Measurements from ENCODE around the gene KRT9. TPM values are rescaled to one million over a fixed set of nuclear protein-coding genes. Genes with fewer than 3 reads are reported as not detected.
"Not testable (repeated sequence)": the region's sequence is repeated elsewhere in the genome, so short reads cannot be mapped to it uniquely, and the experiment has no call there.

The KRT9 gene, protein sequence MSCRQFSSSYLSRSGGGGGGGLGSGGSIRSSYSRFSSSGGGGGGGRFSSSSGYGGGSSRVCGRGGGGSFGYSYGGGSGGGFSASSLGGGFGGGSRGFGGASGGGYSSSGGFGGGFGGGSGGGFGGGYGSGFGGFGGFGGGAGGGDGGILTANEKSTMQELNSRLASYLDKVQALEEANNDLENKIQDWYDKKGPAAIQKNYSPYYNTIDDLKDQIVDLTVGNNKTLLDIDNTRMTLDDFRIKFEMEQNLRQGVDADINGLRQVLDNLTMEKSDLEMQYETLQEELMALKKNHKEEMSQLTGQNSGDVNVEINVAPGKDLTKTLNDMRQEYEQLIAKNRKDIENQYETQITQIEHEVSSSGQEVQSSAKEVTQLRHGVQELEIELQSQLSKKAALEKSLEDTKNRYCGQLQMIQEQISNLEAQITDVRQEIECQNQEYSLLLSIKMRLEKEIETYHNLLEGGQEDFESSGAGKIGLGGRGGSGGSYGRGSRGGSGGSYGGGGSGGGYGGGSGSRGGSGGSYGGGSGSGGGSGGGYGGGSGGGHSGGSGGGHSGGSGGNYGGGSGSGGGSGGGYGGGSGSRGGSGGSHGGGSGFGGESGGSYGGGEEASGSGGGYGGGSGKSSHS
- not detected for total RNA-seq

DNA sequence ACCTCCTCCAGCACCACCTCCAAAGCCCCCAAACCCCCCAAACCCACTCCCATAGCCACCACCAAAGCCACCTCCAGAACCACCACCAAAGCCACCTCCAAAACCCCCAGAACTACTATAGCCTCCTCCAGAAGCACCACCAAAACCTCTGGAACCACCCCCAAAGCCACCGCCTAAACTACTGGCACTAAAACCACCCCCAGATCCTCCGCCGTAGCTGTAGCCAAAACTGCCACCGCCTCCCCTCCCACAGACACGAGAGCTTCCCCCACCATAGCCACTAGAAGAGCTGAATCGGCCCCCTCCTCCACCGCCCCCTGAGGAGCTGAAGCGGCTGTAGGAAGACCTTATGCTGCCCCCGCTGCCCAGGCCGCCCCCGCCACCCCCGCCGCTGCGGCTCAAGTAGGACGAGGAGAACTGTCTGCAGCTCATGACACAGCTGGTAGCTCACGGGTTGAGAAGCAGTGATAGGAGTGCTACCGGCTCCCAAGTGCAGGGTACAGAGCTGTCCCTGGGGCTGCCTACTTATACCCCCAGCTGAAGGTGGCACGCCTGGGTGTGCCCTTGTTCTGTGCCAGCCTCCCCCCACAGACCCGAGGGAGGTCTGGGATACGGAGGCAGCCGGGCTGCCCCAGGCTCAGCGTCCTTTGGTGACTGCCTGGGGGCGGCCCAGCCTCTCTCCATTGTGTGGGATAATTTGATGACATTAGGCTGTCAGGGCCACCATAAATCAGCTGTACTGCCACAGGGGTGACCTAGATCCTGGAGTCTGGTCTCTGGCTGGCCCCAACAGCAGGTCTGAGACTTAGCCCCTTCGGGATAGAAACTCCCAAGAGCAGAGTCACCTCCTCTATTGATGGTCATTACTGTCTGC lies at the start of gene KRT9:
KRT9 (minus strand) TSS at position 499 of the 874 bp plus-strand sequence; CDS start at position 432, 67 bp downstream.
- Mint-ChIP-seq H3K27ac (no peak within 1 kb of the TSS), H3K9me3 (peaks cover 9% of the 10 kb centered on the region), H3K4me3 (no peak within 1 kb of the TSS), H3K27me3 (peaks cover 23% of the 10 kb centered on the region), H3K4me1 (ENCODE audit: low read depth) (peaks cover 10% of the 10 kb centered on the region), H3K36me3 (ENCODE audit: low read depth) (no peaks in the 10 kb centered on the region)
- intact Hi-C loops (cut with micrococcal nuclease), result no loop called here
- DNase-seq, result no peak
- no peak for ATAC-seq
- POLR2A ChIA-PET, result no interaction called here
- TF ChIP-seq, protein P1, sequence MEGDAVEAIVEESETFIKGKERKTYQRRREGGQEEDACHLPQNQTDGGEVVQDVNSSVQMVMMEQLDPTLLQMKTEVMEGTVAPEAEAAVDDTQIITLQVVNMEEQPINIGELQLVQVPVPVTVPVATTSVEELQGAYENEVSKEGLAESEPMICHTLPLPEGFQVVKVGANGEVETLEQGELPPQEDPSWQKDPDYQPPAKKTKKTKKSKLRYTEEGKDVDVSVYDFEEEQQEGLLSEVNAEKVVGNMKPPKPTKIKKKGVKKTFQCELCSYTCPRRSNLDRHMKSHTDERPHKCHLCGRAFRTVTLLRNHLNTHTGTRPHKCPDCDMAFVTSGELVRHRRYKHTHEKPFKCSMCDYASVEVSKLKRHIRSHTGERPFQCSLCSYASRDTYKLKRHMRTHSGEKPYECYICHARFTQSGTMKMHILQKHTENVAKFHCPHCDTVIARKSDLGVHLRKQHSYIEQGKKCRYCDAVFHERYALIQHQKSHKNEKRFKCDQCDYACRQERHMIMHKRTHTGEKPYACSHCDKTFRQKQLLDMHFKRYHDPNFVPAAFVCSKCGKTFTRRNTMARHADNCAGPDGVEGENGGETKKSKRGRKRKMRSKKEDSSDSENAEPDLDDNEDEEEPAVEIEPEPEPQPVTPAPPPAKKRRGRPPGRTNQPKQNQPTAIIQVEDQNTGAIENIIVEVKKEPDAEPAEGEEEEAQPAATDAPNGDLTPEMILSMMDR (IDR thresholded peaks at IDR 0.05), result no peak
- CTCF ChIA-PET, result interaction anchor here (1.2 to 4.1 kb wide), 2 partner anchors 7 to 24 kb away, joined by 3 to 12 read pairs; no protein-coding TSS in a partner anchor

DNA sequence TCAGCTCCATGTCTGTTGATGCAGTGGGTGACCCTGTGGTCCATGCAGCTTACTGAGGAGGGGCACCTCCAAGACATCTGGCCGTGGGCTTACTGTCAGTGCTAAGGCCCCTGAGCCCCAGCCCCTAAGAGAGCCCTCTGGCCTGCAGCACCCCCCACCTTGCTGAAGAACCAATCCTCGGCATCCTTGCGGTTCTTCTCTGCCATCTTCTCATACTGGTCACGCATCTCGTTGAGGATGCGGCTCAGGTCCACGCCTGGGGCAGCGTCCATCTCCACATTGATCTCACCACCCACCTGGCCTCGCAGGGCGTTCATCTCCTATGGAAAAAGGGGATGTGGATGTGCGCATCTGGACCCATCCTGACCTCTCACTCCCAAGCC lies 49.6 kb upstream of the KRT9 start:
- H3K4me1 Mint-ChIP-seq (ENCODE audit: low read depth); H3K9me3 Mint-ChIP-seq; H3K4me3 Mint-ChIP-seq; H3K27me3 Mint-ChIP-seq; ATAC-seq; POLR2A ChIA-PET; intact Hi-C loops (cut with micrococcal nuclease); H3K36me3 Mint-ChIP-seq (ENCODE audit: low read depth); DNase-seq; H3K27ac Mint-ChIP-seq: not testable (repeated sequence)
- CTCF ChIA-PET, result interaction anchor here (1.2 kb wide), 1 partner anchor 27 kb away, joined by 6 read pairs; no protein-coding TSS in a partner anchor

DNA sequence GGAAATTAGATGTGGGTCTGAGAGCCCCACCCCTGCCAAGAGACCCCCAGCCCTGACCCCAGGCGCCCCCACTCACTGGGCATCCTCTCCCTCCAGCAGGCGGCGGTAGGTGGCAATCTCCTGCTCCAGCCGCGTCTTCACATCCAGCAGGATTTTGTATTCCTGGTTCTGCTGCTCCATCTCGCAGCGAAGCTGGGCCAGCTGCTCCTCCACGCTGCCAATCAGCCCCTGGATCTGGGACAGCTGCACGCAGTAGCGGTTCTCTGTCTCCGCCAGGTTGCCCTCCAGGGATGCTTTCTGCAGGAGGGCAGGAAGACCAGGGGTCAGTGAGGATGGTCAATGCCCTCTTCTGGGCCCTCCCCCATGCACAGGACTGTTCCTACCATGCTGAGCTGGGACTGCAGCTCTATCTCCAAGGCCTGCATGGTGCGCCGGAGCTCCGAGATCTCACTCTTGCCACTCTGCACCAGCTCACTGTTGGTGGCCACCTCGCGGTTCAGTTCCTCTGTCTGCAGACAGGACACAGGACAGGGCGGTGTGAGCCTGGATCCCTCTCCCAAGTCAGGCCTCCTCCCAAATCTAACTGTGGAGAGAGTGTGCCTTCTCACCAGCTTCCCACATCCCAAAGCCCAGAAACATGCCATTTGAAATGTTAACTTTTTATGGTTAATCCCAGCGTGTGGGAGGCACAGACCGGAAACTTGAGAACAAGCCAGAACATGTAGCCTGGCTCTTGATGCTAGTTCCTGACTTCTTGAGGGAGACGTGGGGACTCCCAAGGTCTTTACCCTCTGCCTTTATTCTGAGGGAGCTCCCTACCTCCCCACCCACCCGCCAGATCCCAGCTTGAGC lies 49.0 kb upstream of the KRT9 start:
- Mint-ChIP-seq H3K27ac (no peak overlapping the region), H3K9me3 (no peaks in the 10 kb centered on the region), H3K27me3 (peaks cover 2% of the 10 kb centered on the region), H3K4me3 (no peak overlapping the region), H3K4me1 (ENCODE audit: low read depth) (no peaks in the 10 kb centered on the region), H3K36me3 (ENCODE audit: low read depth) (no peaks in the 10 kb centered on the region)
- no peak for ATAC-seq
- intact Hi-C loops (cut with micrococcal nuclease), result no loop called here
- POLR2A ChIA-PET, result no interaction called here
- TF ChIP-seq, protein P1 (IDR thresholded peaks at IDR 0.05), result no peak
- no peak for DNase-seq
- CTCF ChIA-PET, result interaction anchor here (1.2 kb wide), 1 partner anchor 28 kb away, joined by 6 read pairs; no protein-coding TSS in a partner anchor

DNA sequence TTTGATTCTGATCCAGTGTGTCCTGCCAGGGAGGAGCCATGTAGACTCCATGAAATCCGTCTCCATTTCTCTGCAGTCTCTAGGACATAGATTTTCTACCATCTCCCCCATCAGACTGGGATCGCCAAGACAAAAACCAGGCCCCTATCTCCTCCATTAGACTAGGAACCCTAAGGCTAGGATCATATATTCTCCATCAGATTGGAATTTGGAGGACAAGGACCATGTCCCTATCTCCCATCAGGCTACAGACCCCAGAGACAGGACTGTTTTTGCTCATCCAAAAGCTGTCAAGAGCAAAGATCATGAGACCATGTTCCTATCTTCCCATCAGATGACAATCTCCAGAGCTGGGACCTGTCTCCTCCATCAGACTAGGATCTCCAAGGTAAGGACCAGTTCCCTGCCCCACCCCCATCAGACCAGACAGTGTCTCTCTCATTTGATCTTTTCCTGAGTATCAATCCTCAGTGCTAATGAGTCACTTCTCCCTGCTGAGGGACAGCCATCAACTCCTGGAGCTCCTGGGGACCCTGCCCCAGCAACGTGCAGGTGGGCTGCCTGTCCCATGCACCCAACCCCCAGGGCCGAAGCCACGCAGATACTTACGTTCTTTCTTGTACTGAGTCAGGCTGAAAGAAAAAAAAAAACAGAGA lies 48.2 kb upstream of the KRT9 start:
- H3K4me3 Mint-ChIP-seq; H3K27ac Mint-ChIP-seq; H3K27me3 Mint-ChIP-seq; H3K36me3 Mint-ChIP-seq (ENCODE audit: low read depth); intact Hi-C loops (cut with micrococcal nuclease); POLR2A ChIA-PET; DNase-seq; H3K4me1 Mint-ChIP-seq (ENCODE audit: low read depth); H3K9me3 Mint-ChIP-seq; ATAC-seq: not testable (repeated sequence)
- CTCF ChIA-PET, result interaction anchor here (1.2 kb wide), 1 partner anchor 28 kb away, joined by 6 read pairs; no protein-coding TSS in a partner anchor

DNA sequence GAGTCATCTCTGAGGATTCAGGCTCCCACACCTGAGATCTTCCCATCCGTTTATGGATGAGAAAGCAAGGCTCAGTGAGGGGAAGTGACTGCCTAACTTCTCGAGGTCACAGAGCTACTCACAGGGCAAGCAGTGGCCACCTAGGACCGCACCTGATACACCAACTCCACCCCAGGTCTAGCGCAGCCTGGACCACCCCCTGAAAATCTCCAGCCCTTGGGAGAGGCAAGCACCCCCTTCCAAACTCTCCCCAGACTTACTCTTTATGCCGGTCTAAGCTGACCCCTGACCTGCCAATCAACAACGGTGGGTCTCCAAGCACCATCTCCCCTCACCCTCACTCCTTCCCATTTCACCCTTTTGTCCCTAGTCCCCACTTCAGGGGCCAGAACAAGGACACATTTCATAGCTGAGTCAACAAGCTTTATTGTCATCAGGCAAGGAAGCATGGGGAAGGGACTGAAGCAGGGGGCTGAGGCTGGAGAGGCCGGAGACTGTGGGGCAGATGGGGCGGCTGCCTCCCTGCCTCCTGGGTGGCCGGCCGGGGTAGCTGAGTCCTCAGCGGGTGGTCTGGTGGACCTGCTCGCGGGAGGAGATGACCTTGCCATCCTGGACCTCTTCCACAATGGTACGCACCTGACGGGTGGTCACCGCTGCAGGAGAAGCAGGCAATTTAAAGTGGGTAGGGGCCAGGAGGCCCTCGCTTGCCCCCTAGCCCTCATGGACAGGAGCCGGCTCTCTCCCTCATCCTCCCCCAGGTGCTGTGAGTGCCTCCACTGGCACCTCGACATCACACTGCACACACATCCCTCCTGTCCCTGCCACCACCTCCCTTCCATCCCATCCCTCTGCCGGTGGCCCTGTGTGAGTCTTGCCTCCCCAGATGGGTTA lies 47.4 kb upstream of the KRT9 start:
- Mint-ChIP-seq H3K4me3 (no peak overlapping the region), H3K27ac (no peak overlapping the region), H3K27me3 (peaks cover 4% of the 10 kb centered on the region), H3K36me3 (ENCODE audit: low read depth) (no peaks in the 10 kb centered on the region), H3K4me1 (ENCODE audit: low read depth) (no peaks in the 10 kb centered on the region), H3K9me3 (no peaks in the 10 kb centered on the region)
- DNase-seq, result no peak
- POLR2A ChIA-PET, result no interaction called here
- ATAC-seq, result no peak
- intact Hi-C loops (cut with micrococcal nuclease), result no loop called here
- CTCF ChIA-PET, result no interaction called here
- TF ChIP-seq, protein P1 (IDR thresholded peaks at IDR 0.05), result no peak
